AG04450 (cell line): ENCODE data around the gene EAF1. TPM values are rescaled to one million over a fixed set of nuclear protein-coding genes. Genes with fewer than 3 reads are reported as not detected.
"Not testable (repeated sequence)": the region's sequence is repeated elsewhere in the genome, so short reads cannot be mapped to it uniquely, and the experiment has no call there.

Experiments used
- CTCF ChIA-PET: fragments of 300-600, 350-600 bp; formaldehyde crosslinking; extraction: SDS; loops from one replicate; lab custom pipeline; 2022; ENCODE audit warnings: antibody characterized with exemption, inconsistent platforms; lab: Charles Lee
- POLR2A ChIA-PET: fragments of 350-600 bp; formaldehyde crosslinking; extraction: SDS; loops from one replicate; lab custom pipeline; 2021; ENCODE audit warnings: antibody characterized with exemption, inconsistent platforms; lab: Yijun Ruan, JAX
- DNase-seq: peaks from one replicate; pipeline ENCODE4 v3.0.0-alpha.2; 2011; ENCODE audit warnings: low read depth, low spot score
- H3K27ac ChIP-seq: one replicate; pipeline ENCODE4 v1.5.1; 2012; ENCODE audit warnings: low read depth, low read length, control low read depth
- H3K27me3 ChIP-seq: one replicate; pipeline ENCODE4 v1.6.0; 2012; ENCODE audit warnings: low read length; ENCODE audit not compliant: control insufficient read depth, insufficient read depth
- H3K4me3 ChIP-seq: 2 replicates; pipeline ENCODE4 v1.5.1; 2011; ENCODE audit warnings: mild to moderate bottlenecking, low read depth, low read length, control low read depth
- H3K9me3 ChIP-seq: 2 replicates; pipeline ENCODE4 v1.5.1; 2012; ENCODE audit warnings: low read length; ENCODE audit not compliant: control insufficient read depth, insufficient read depth
- CTCF ChIP-seq: IDR thresholded peaks from 2 replicates; pipeline ENCODE4 v1.5.1; 2011; ENCODE audit warnings: low read depth, low read length, control low read depth, inconsistent platforms
- polyA plus RNA-seq: library from polyadenylated mRNA; depleted of rRNA; stranded (reverse); fragments of >200 nt; gene quantifications from 2 replicates; pipeline ENCODE4 v1.2.3, GENCODE V29; 2011

The EAF1 gene
- polyA plus RNA-seq, 1 experiment, result 11.0 TPM

- Histone ChIP-seq H3K27me3 (no peaks in the 10 kb centered on the region), H3K9me3 (peaks cover 6% of the 10 kb centered on the region; the same call in 1 of the 2 replicates), H3K4me3 (no peak overlapping the region), H3K27ac (no peak overlapping the region)
- POLR2A ChIA-PET, result no interaction called here
- no peak for DNase-seq
- CTCF ChIA-PET, result interaction anchor here (2.1 to 2.8 kb wide), 2 partner anchors 21 to 116 kb away, joined by 8 to 24 read pairs; no protein-coding TSS in a partner anchor
- TF ChIP-seq CTCF, result no peak
These were observed 42.7 kb upstream of the EAF1 start for GRCh38 chr3:15384510-15385237.

- CTCF ChIA-PET, result interaction anchor here (2.1 to 2.8 kb wide), 2 partner anchors 20 to 117 kb away, joined by 8 to 24 read pairs; no protein-coding TSS in a partner anchor
- H3K27me3 ChIP-seq, DNase-seq, H3K9me3 ChIP-seq, H3K4me3 ChIP-seq, H3K27ac ChIP-seq, POLR2A ChIA-PET: not testable (repeated sequence)
These were observed 42.1 kb upstream of the EAF1 start for GRCh38 chr3:15385238-15385695.

- ChIA-PET CTCF (interaction anchor here (1.8 to 2.8 kb wide), 3 partner anchors 19 to 118 kb away, joined by 6 to 24 read pairs (median 8); no protein-coding TSS in a partner anchor), POLR2A (no interaction called here)
- Histone ChIP-seq H3K4me3 (no peak overlapping the region), H3K9me3 (peaks cover 6% of the 10 kb centered on the region; the same call in 1 of the 2 replicates), H3K27me3 (no peaks in the 10 kb centered on the region), H3K27ac (no peak overlapping the region)
- no peak for TF ChIP-seq CTCF
- DNase-seq, result no peak
These were observed 41.3 kb upstream of the EAF1 start for GRCh38 chr3:15385901-15386653.

GRCh38 chr3:15386654-15386955 is 40.8 kb upstream of the EAF1 start:
- CTCF ChIA-PET, result interaction anchor here (1.8 kb wide), 1 partner anchor 119 kb away, joined by 6 read pairs; no protein-coding TSS in a partner anchor
- H3K27me3 ChIP-seq, POLR2A ChIA-PET, H3K4me3 ChIP-seq, H3K27ac ChIP-seq, DNase-seq, H3K9me3 ChIP-seq: not testable (repeated sequence)

GRCh38 chr3:15387171-15387581 is 40.2 kb upstream of the EAF1 start:
- Histone ChIP-seq H3K9me3 (peaks cover 6% of the 10 kb centered on the region; the same call in 1 of the 2 replicates), H3K27ac (no peak overlapping the region), H3K27me3 (no peaks in the 10 kb centered on the region), H3K4me3 (no peak overlapping the region)
- no peak for TF ChIP-seq CTCF
- DNase-seq, result no peak
- ChIA-PET CTCF (interaction anchor here (1.6 to 1.8 kb wide), 2 partner anchors 18 to 119 kb away, joined by 6 read pairs; no protein-coding TSS in a partner anchor), POLR2A (no interaction called here)
